Choroid plexus epithelial cell (primary cell): ENCODE data around the gene RBX1.

ENCODE experiments used
- DNase-seq: peaks from one replicate; pipeline ENCODE4 v3.0.0-alpha.2; 2010; ENCODE audit warnings: low read depth
- H3K4me3 ChIP-seq: 2 replicates; pipeline ENCODE4 v1.5.1; 2011; ENCODE audit warnings: low read depth, mild to moderate bottlenecking, control low read depth, low read length, moderate library complexity
- TF ChIP-seq, protein P1 (sequence below): conservative IDR thresholded peaks from 2 replicates; pipeline ENCODE4 v1.5.1; 2011; ENCODE audit warnings: low read depth, mild to moderate bottlenecking, control low read depth, inconsistent platforms, low read length, moderate library complexity

Gene RBX1

DNA sequence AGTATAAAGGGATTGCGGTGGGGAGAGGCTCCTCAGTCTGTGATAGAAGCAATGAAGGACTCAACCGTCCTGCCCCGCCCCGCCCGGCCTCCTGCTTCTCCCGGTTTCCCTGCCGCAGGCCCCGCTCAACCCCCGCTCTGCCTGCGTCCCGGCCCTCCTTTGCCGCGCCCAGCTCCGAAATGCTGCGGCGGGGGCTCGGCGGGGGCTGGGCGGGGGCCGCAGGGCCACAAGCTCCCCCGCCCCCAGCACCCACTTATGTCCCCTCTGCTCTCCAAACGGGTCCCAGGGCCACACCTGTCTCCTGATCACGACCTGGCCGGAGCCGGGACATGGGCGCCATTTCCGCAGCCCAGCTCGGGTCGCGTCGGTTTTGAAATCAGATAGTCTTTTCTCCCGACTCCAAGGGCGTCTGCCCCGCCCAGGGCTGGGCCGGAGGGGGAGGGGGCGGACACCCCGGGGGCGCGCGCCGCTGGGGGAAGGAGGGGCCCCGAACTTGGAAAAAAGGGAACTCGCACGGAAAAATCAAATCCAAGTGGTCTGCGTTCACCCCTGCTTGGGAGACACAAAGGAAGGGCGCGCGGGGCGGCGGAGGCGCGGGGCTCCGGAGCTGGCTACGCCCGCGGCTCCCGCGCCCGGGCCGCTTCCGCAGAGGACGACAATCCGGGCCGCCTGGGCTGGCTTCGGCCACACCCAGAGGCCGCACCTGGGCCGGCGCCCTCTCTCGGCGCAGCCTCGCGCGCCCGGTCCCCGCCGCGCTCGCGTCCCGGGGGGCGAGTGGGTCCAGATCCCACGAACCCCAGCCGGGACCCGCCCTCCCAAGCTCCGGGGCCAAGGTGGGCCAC is 70.7 kb downstream of the RBX1 start:
- H3K4me3 ChIP-seq = peak overlapping the region; percentile 67
- DNase-seq = peak; percentile 37

DNA sequence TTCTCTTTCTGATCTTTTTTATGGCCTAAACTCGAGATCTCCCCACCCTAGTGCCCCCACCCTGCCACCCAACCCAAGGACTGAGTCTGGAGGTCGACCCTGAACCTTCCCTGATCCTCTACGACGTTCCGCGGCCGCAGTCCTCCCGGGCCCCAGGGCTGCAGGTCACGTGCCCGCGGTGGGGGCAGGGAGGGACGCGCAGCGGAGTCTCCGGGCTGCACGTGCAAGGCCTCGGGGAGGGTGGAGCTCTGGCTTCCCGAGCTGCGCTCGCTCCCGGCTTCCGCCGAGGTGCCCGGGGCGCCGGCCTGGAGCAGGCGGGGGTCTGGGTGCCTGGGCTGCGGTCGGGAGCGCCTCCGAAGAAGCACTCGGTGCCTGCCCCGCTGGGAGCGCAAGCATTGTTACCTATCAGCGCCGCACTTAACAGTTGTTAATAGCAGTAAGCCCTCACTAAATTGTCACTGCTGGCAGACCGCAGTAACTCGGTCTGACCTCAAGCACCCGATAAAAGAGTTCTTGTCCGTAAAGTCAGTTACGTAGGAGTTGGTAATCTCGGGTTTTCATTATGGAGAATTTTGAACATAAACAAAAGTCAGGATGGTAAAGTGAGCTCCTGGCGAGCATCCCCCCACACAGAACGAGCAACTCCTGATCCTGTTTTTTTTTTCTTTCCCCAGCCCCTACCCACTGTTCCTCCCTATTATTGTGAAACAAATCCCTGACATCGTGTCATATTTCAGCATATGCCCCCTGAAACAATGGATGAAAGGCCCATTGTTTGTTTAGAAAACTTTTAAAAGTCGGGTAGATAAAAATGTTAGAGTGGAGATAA is 71.5 kb downstream of the RBX1 start:
- peak; percentile 84 for DNase-seq
- TF ChIP-seq, protein P1, sequence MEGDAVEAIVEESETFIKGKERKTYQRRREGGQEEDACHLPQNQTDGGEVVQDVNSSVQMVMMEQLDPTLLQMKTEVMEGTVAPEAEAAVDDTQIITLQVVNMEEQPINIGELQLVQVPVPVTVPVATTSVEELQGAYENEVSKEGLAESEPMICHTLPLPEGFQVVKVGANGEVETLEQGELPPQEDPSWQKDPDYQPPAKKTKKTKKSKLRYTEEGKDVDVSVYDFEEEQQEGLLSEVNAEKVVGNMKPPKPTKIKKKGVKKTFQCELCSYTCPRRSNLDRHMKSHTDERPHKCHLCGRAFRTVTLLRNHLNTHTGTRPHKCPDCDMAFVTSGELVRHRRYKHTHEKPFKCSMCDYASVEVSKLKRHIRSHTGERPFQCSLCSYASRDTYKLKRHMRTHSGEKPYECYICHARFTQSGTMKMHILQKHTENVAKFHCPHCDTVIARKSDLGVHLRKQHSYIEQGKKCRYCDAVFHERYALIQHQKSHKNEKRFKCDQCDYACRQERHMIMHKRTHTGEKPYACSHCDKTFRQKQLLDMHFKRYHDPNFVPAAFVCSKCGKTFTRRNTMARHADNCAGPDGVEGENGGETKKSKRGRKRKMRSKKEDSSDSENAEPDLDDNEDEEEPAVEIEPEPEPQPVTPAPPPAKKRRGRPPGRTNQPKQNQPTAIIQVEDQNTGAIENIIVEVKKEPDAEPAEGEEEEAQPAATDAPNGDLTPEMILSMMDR = no peak
- H3K4me3 ChIP-seq = peak overlapping the region; percentile 67

More for the DNA sequence above, 70.7 kb downstream of the RBX1 start:
- TF ChIP-seq, protein P1 = no peak
